Erythroblast (primary cell): Measurements from ENCODE around the gene ADNP.

Source experiments
- GATA1 ChIP-seq: IDR thresholded peaks from 2 replicates; pipeline ENCODE4 v1.6.1; 2011; ENCODE audit warnings: low read depth, mild to moderate bottlenecking, control low read depth, low read length, moderate library complexity
- POLR2A ChIP-seq: IDR thresholded peaks from 2 replicates; pipeline ENCODE4 v1.6.1; 2011; ENCODE audit warnings: mild to moderate bottlenecking, low read length

GRCh38 chr20:50859161-50859560 lies 72.1 kb downstream of the ADNP start:
- TF ChIP-seq GATA1 (no peak), POLR2A (no peak)
